HG02642 (cell line): Measurements from ENCODE around the gene MORN5.
A peak's percentile ranks its signal among the peaks of the same experiment; 100 is the strongest.
"Not testable (repeated sequence)": the region's sequence is repeated elsewhere in the genome, so short reads cannot be mapped to it uniquely, and the experiment has no call there.

Experiments
- ATAC-seq: cut with Tn5 transposase; IDR thresholded peaks from one replicate; pipeline ENCODE4 v1.9.1; 2021; ENCODE audit warnings: mild to moderate bottlenecking; ENCODE audit not compliant: unreplicated experiment, poor library complexity

Gene MORN5

GRCh38 chr9:122159026-122159924 lies at the start of gene MORN5, which contains the start of gene NDUFA8:
MORN5 (plus strand) TSS chr9:122159908; CDS start chr9:122159973, 65 bp downstream.
NDUFA8 (minus strand) TSS chr9:122159779; CDS start chr9:122159677, 102 bp downstream.
- peak; percentile 96 for ATAC-seq

- ATAC-seq, result no peak
Observed at GRCh38 chr9:122110100-122110833, 49.4 kb upstream of the MORN5 start.

GRCh38 chr9:122111413-122112085 lies 48.2 kb upstream of the MORN5 start:
- ATAC-seq, result no peak

- no peak for ATAC-seq
Observed at GRCh38 chr9:122112238-122112637, 47.5 kb upstream of the MORN5 start.

- no peak for ATAC-seq
Observed at GRCh38 chr9:122113574-122113973, 46.1 kb upstream of the MORN5 start.

- no peak for ATAC-seq
Observed at GRCh38 chr9:122115176-122116035, 44.3 kb upstream of the MORN5 start.

GRCh38 chr9:122116040-122116439 lies 43.7 kb upstream of the MORN5 start:
- no peak for ATAC-seq

- no peak for ATAC-seq
Observed at GRCh38 chr9:122116448-122117173, 43.1 kb upstream of the MORN5 start.

GRCh38 chr9:122117241-122117640 lies 42.5 kb upstream of the MORN5 start:
- not testable (repeated sequence) for ATAC-seq

- no peak for ATAC-seq
Observed at GRCh38 chr9:122118343-122119165, 41.2 kb upstream of the MORN5 start.

GRCh38 chr9:122119166-122119521 lies 40.6 kb upstream of the MORN5 start:
- ATAC-seq, result no peak

GRCh38 chr9:122119721-122120120 lies 40.0 kb upstream of the MORN5 start:
- no peak for ATAC-seq

- no peak for ATAC-seq
Observed at GRCh38 chr9:122120316-122121071, 39.2 kb upstream of the MORN5 start.

- ATAC-seq, result no peak
Observed at GRCh38 chr9:122121391-122121790, 38.3 kb upstream of the MORN5 start.

- ATAC-seq, result no peak
Observed at GRCh38 chr9:122121931-122122330, 37.8 kb upstream of the MORN5 start.

GRCh38 chr9:122122468-122122867 lies 37.2 kb upstream of the MORN5 start:
- ATAC-seq, result no peak

- peak; percentile 43 for ATAC-seq
Observed at GRCh38 chr9:122122903-122123632, 36.6 kb upstream of the MORN5 start.
